H1 (cell line): ENCODE data around the gene MGLL. TPM values are rescaled to one million over a fixed set of nuclear protein-coding genes. Genes with fewer than 3 reads are reported as not detected.

ENCODE experiments used
- CTCF ChIA-PET: fragments of 300-600 bp; sonication (Branson Sonifier 250); formaldehyde crosslinking; loops from one replicate; lab custom pipeline; 2021; ENCODE audit not compliant: partially characterized antibody; lab: Charles Lee
- POLR2A ChIA-PET: fragments of 300-600 bp; sonication (Branson Sonifier 250); formaldehyde crosslinking; loops from one replicate; lab custom pipeline; 2021; ENCODE audit warnings: inconsistent platforms; ENCODE audit not compliant: partially characterized antibody; lab: Charles Lee
- DNase-seq, 2 experiments: peaks; one replicate each; pipeline versions ENCODE4 v3.0.0 to v3.0.0-alpha.2; 2010 to 2022; ENCODE audit warnings: low spot score in 2 of 2, low read depth in 1 of 2, mixed read lengths in 1 of 2
- FAIRE-seq: peaks from 2 replicates; lab custom pipeline; 2011; peaks lifted over from hg19 to GRCh38; lab: Jason Lieb, UNC
- H2AFZ ChIP-seq: 2 replicates; pipeline ENCODE4 v1.8.1; 2012; ENCODE audit warnings: low read length, inconsistent platforms
- H2AK5ac ChIP-seq: 2 replicates; pipeline ENCODE4 v1.6.1; 2013; ENCODE audit warnings: low read depth, low read length
- H2BK120ac ChIP-seq: replicated peaks from 2 replicates; pipeline ENCODE3; 2013; ENCODE audit warnings: low read depth, low read length, inconsistent platforms
- H2BK12ac ChIP-seq: 2 replicates; pipeline ENCODE4 v1.6.1; 2013; ENCODE audit warnings: low read depth, low read length
- H2BK15ac ChIP-seq: 2 replicates; pipeline ENCODE4 v1.6.1; 2013; ENCODE audit warnings: low read length
- H2BK20ac ChIP-seq: 2 replicates; pipeline ENCODE4 v1.6.1; 2013; ENCODE audit warnings: low read length
- H2BK5ac ChIP-seq: 2 replicates; pipeline ENCODE4 v1.6.1; 2013; ENCODE audit warnings: low read depth, low read length
- H3K14ac ChIP-seq: 2 replicates; pipeline ENCODE4 v1.6.1; 2013; ENCODE audit warnings: inconsistent platforms; ENCODE audit not compliant: insufficient read length
- H3K18ac ChIP-seq: 2 replicates; pipeline ENCODE4 v1.6.1; 2013; ENCODE audit warnings: low read length; ENCODE audit errors: extremely low read depth
- H3K23ac ChIP-seq: 2 replicates; pipeline ENCODE4 v1.6.1; 2013; ENCODE audit warnings: inconsistent platforms; ENCODE audit not compliant: insufficient read length
- H3K23me2 ChIP-seq: 2 replicates; pipeline ENCODE4 v1.6.1; 2013; ENCODE audit warnings: low read depth, low read length
- H3K27ac ChIP-seq: 2 replicates; pipeline ENCODE4 v1.6.1; 2011; ENCODE audit warnings: low read depth, low read length, inconsistent platforms
- H3K27me3 ChIP-seq, 4 experiments: replicated peaks in 1 of 4; 1 replicate in 1 of 4; 2 replicates in 3 of 4; pipeline versions ENCODE4 v1.6.1 to v1.8.1; 2011 to 2013; ENCODE audit warnings: low read length in 3 of 4, mild to moderate bottlenecking in 3 of 4, inconsistent platforms in 2 of 4, mixed read lengths in 2 of 4, moderate library complexity in 1 of 4; ENCODE audit not compliant: control insufficient read depth in 3 of 4, insufficient read depth in 3 of 4; ENCODE audit errors: extremely low read depth in 1 of 4
- H3K36me3 ChIP-seq, 4 experiments: 2 replicates each; pipeline versions ENCODE4 v1.6.1 to v1.8.1; 2011 to 2013; ENCODE audit warnings: mild to moderate bottlenecking in 4 of 4, low read length in 3 of 4, moderate library complexity in 2 of 4, control low read depth in 1 of 4, inconsistent platforms in 1 of 4; ENCODE audit not compliant: insufficient read depth in 4 of 4, control insufficient read depth in 2 of 4
- H3K4ac ChIP-seq: replicated peaks from 2 replicates; pipeline ENCODE3; 2013; ENCODE audit warnings: low read length, low read depth, mixed read lengths, inconsistent platforms; ENCODE audit not compliant: insufficient read length
- H3K4me1 ChIP-seq, 4 experiments: replicated peaks in 1 of 4; 1 replicate in 1 of 4; 2 replicates in 3 of 4; pipeline versions ENCODE4 v1.6.1 to v1.8.1; 2011 to 2013; ENCODE audit warnings: low read length in 3 of 4, inconsistent platforms in 2 of 4, mixed read lengths in 1 of 4; ENCODE audit not compliant: insufficient read depth in 4 of 4, control insufficient read depth in 3 of 4
- H3K4me2 ChIP-seq, 2 experiments: 2 replicates each; pipeline versions ENCODE4 v1.6.1 to v1.8.1; 2011 to 2013; ENCODE audit warnings: low read depth in 2 of 2, low read length in 2 of 2, control low read depth in 1 of 2, inconsistent platforms in 1 of 2, mild to moderate bottlenecking in 1 of 2; ENCODE audit not compliant: insufficient read depth in 1 of 2
- H3K4me3 ChIP-seq, 4 experiments: fragments of 200-600, 300-600 bp in 1 of 4; sonication (generic), shearing (Covaris generic), sonication (Bioruptor Twin) in 1 of 4; 2 replicates each; pipeline versions ENCODE4 v1.5.1 to v1.8.1; 2011 to 2016; ENCODE audit warnings: low read length in 4 of 4, low read depth in 3 of 4, control low read depth in 2 of 4, inconsistent platforms in 2 of 4, mild to moderate bottlenecking in 2 of 4, mixed read lengths in 1 of 4, moderate library complexity in 1 of 4; ENCODE audit not compliant: insufficient read depth in 2 of 4; ENCODE audit errors: extremely low read depth in 1 of 4
- H3K56ac ChIP-seq: replicated peaks from 2 replicates; pipeline ENCODE3; 2013; ENCODE audit warnings: low read depth, mild to moderate bottlenecking, mixed read lengths, low read length, inconsistent platforms; ENCODE audit not compliant: insufficient read length
- H3K79me1 ChIP-seq: 2 replicates; pipeline ENCODE4 v1.6.1; 2013; ENCODE audit warnings: low read depth, low read length, control low read depth
- H3K79me2 ChIP-seq, 2 experiments: 2 replicates each; pipeline versions ENCODE4 v1.6.1 to v1.8.1; 2012 to 2013; ENCODE audit warnings: low read length in 2 of 2, mild to moderate bottlenecking in 2 of 2, inconsistent platforms in 1 of 2; ENCODE audit not compliant: insufficient read depth in 2 of 2, control insufficient read depth in 1 of 2
- H3K9ac ChIP-seq, 4 experiments: replicated peaks in 1 of 4; 1 replicate in 1 of 4; 2 replicates in 3 of 4; pipeline versions ENCODE4 v1.6.1 to v1.8.1; 2011 to 2013; ENCODE audit warnings: low read depth in 3 of 4, low read length in 3 of 4, control low read depth in 2 of 4, mild to moderate bottlenecking in 2 of 4, moderate library complexity in 2 of 4, inconsistent platforms in 1 of 4; ENCODE audit errors: extremely low read depth in 1 of 4
- H3K9me3 ChIP-seq, 2 experiments: 2 replicates each; pipeline versions ENCODE4 v1.6.1 to v1.8.1; 2012 to 2013; ENCODE audit warnings: mild to moderate bottlenecking in 2 of 2, moderate library complexity in 2 of 2, control low read depth in 1 of 2, inconsistent platforms in 1 of 2, low read depth in 1 of 2, low read length in 1 of 2, mixed read lengths in 1 of 2; ENCODE audit not compliant: insufficient read depth in 2 of 2
- H4K20me1 ChIP-seq, 2 experiments: replicated peaks in 1 of 2; 2 replicates each; pipeline versions ENCODE3 to v1.8.1; 2011 to 2013; ENCODE audit warnings: inconsistent platforms in 2 of 2, low read length in 2 of 2, mild to moderate bottlenecking in 1 of 2; ENCODE audit not compliant: insufficient read depth in 2 of 2, control insufficient read depth in 1 of 2
- H4K5ac ChIP-seq: 2 replicates; pipeline ENCODE4 v1.6.1; 2013; ENCODE audit warnings: low read length, low read depth, mixed read lengths, inconsistent platforms; ENCODE audit not compliant: insufficient read length
- H4K8ac ChIP-seq: 2 replicates; pipeline ENCODE4 v1.8.0; 2013; ENCODE audit warnings: mild to moderate bottlenecking, moderate library complexity, low read length, inconsistent platforms; ENCODE audit not compliant: insufficient read depth; ENCODE audit errors: extremely low read depth
- H4K91ac ChIP-seq: replicated peaks from 2 replicates; pipeline ENCODE3; 2013; ENCODE audit warnings: low read length, mixed read lengths, inconsistent platforms; ENCODE audit not compliant: insufficient read length
- CBX5 ChIP-seq: fragments of 300-800, 300-1000 bp; sonication (generic); IDR thresholded peaks from 2 replicates; pipeline ENCODE4 v1.7.1; 2016; ENCODE audit warnings: antibody characterized with exemption, low read length, low read depth
- CHD1 ChIP-seq: IDR thresholded peaks from 2 replicates; pipeline ENCODE4 v1.6.1; 2012; ENCODE audit warnings: low read depth, low read length, improper control_type of control experiment
- EGR1 ChIP-seq: IDR thresholded peaks from 2 replicates; pipeline ENCODE4 v1.6.1; 2011; ENCODE audit warnings: low read depth, low read length, borderline replicate concordance
- EZH2 ChIP-seq: fragments of 200-600 bp; sonication (generic); IDR thresholded peaks from 2 replicates; pipeline ENCODE4 v1.7.1; 2012; ENCODE audit warnings: low read depth, mild to moderate bottlenecking, moderate library complexity, low read length, inconsistent platforms; ENCODE audit not compliant: severe bottlenecking
- FOSL1 ChIP-seq: IDR thresholded peaks from 2 replicates; pipeline ENCODE4 v1.6.1; 2011; ENCODE audit warnings: mild to moderate bottlenecking, low read depth, low read length, moderate library complexity; ENCODE audit not compliant: insufficient read depth
- GTF2F1 ChIP-seq: IDR thresholded peaks from 2 replicates; pipeline ENCODE4 v1.6.1; 2012; ENCODE audit warnings: low read depth, low read length, improper control_type of control experiment, borderline replicate concordance
- NANOG ChIP-seq: IDR thresholded peaks from 2 replicates; pipeline ENCODE4 v1.6.1; 2011; ENCODE audit warnings: low read length, low read depth, mild to moderate bottlenecking, inconsistent platforms; ENCODE audit not compliant: insufficient read depth, poor library complexity, severe bottlenecking
- NRF1 ChIP-seq: IDR thresholded peaks from 2 replicates; pipeline ENCODE4 v1.6.1; 2011; ENCODE audit warnings: mild to moderate bottlenecking, low read depth, low read length, improper control_type of control experiment
- POLR2AphosphoS5 ChIP-seq: IDR thresholded peaks from 2 replicates; pipeline ENCODE4 v1.6.1; 2011; ENCODE audit warnings: low read depth, low read length
- RBBP5 ChIP-seq: IDR thresholded peaks from 2 replicates; pipeline ENCODE4 v1.7.1; 2012; ENCODE audit warnings: low read depth, mild to moderate bottlenecking, inconsistent platforms, low read length, moderate library complexity, borderline replicate concordance
- SP4 ChIP-seq: IDR thresholded peaks from 2 replicates; pipeline ENCODE4 v1.6.1; 2012; ENCODE audit warnings: low read length, inconsistent platforms
- TBP ChIP-seq: IDR thresholded peaks from 2 replicates; pipeline ENCODE4 v1.6.1; 2011; ENCODE audit warnings: low read depth, low read length, improper control_type of control experiment
- TCF12 ChIP-seq: IDR thresholded peaks from 2 replicates; pipeline ENCODE4 v1.6.1; 2011; ENCODE audit warnings: low read depth, mild to moderate bottlenecking, low read length
- WGBS, 2 experiments: shearing (Covaris generic) in 1 of 2; methylation state at CpG; one replicate each; pipeline versions ENCODE4 v1.1.6 to v1.1.7; 2013 to 2015; ENCODE audit warnings: low lambda C conversion rate in 2 of 2, mixed read lengths in 2 of 2, inconsistent platforms in 1 of 2, low coverage in 1 of 2, missing lambda C conversion rate in 1 of 2; ENCODE audit not compliant: insufficient replicate concordance in 2 of 2, insufficient coverage in 1 of 2, insufficient read length in 1 of 2; ENCODE audit errors: extremely low coverage in 1 of 2, missing lambda C conversion rate in 1 of 2; 5-methylcytosine and 5-hydroxymethylcytosine counted together
- polyA plus RNA-seq, 7 experiments: library from polyadenylated mRNA; depleted of rRNA in 3 of 7; stranded (reverse) in 5 of 7; unstranded in 2 of 7; fragments of >200 nt in 5 of 7; fragments of 200-250 nt in 2 of 7; gene quantifications; 1 replicate in 5 of 7; 2 replicates in 1 of 7; 4 replicates in 1 of 7; pipeline versions ENCODE4 v1.2.1 to v1.2.3, GENCODE V29; 2011 to 2013; ENCODE audit warnings: missing spikeins in 2 of 7, mixed read lengths in 2 of 7
- total RNA-seq: library from RNA; stranded (reverse); fragmentation: NEBNext Ultra II Directional; extraction: Animal tissue kit (Norgen Biotek cat#: 25700); gene quantifications from 2 replicates; pipeline ENCODE4 v1.2.1, GENCODE V29; 2021
- TF ChIP-seq, protein P1 (sequence below): IDR thresholded peaks from 2 replicates; pipeline ENCODE4 v1.6.1; 2011; ENCODE audit warnings: low read depth, mild to moderate bottlenecking, low read length; ENCODE audit not compliant: insufficient read depth

The MGLL gene
- total and polyA plus RNA-seq, 2 of the 8 experiments (the other 6 are each of a cell fraction or from before 2014, with no cell fraction given), result 0.05 to 0.34 TPM

DNA sequence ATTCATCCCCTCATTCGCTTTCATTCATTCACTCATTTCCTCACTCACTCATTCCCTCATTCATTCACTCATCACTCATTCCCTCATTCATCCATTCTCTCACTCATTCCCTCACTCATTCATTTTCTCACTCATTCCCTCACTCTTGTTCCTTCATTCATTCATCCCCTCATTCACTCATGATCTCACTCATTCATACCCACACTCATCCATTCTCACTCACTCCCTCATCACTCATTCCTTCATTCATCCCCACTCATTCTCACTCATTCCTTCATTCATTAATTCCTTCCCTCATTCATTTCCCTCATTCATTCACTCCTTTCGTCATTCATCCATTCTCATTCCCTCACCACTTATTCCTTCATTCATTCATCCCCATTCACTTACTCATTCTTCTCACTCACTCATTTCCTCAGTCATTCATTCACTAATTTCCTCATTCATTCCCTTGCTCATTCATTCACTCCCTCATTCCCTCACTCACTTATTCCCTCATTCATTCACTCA lies 135.0 kb downstream of the MGLL start:
- H3K27me3 ChIP-seq, result no peaks in the 10 kb centered on the region
- no peak overlapping the region for H3K4me3 ChIP-seq
- CTCF ChIA-PET, result interaction anchor here (10.9 kb wide), 1 partner anchor 6 kb away, joined by 172 read pairs; no protein-coding TSS in a partner anchor
- TF ChIP-seq NRF1 (no peak), POLR2AphosphoS5 (no peak), EZH2 (no peak), RBBP5 (no peak), TBP (no peak), CHD1 (no peak), TCF12 (no peak), CBX5 (no peak), SP4 (no peak), FOSL1 (no peak), NANOG (no peak), GTF2F1 (no peak), EGR1 (no peak)
- TF ChIP-seq, protein P1, sequence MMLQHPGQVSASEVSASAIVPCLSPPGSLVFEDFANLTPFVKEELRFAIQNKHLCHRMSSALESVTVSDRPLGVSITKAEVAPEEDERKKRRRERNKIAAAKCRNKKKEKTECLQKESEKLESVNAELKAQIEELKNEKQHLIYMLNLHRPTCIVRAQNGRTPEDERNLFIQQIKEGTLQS, result no peak

More for the DNA sequence above, 135.0 kb downstream of the MGLL start:
- H2BK15ac ChIP-seq, result peak overlapping the region; percentile 29; the same call in 1 of the 2 replicates
- WGBS, 2 experiments, result 89 to 100% methylated on average over 2 of the region's 2 CpGs
- peaks cover 0 to 27% (median 10%) of the 10 kb centered on the region in 4 experiments; a peak in 6 of 7 replicates for H3K4me1 ChIP-seq
- no peak overlapping the region for H4K91ac ChIP-seq
- H4K5ac ChIP-seq, result no peak overlapping the region
- H4K8ac ChIP-seq, result no peak overlapping the region
- H3K79me1 ChIP-seq, result no peaks in the 10 kb centered on the region
- H3K23ac ChIP-seq, result no peak overlapping the region
- H3K4ac ChIP-seq, result no peak overlapping the region
- no peak overlapping the region for H2BK120ac ChIP-seq
- H3K14ac ChIP-seq, result no peak overlapping the region
- H4K20me1 ChIP-seq, result no peaks in the 10 kb centered on the region
- no peak overlapping the region for H2AFZ ChIP-seq
- no peaks in the 10 kb centered on the region for H3K79me2 ChIP-seq
- no peak overlapping the region for H3K4me2 ChIP-seq
- no peaks in the 10 kb centered on the region for H3K9me3 ChIP-seq
- POLR2A ChIA-PET, result no interaction called here
- no peak overlapping the region for H2BK20ac ChIP-seq
- H3K27ac ChIP-seq, result no peak overlapping the region
- H2BK5ac ChIP-seq, result no peak overlapping the region
- no peak overlapping the region for H3K18ac ChIP-seq
- DNase-seq (no peak), FAIRE-seq (no peak)
- H2AK5ac ChIP-seq, result peak overlapping the region; percentile 28; the same call in 1 of the 2 replicates
- H2BK12ac ChIP-seq, result no peak overlapping the region
- H3K9ac ChIP-seq, result no peak overlapping the region
- H3K36me3 ChIP-seq, result no peaks in the 10 kb centered on the region
- H3K23me2 ChIP-seq, result peaks cover 16% of the 10 kb centered on the region; the same call in 1 of the 2 replicates
- no peak overlapping the region for H3K56ac ChIP-seq
